Neural cell (in vitro differentiated cells): ENCODE measurements around the gene P2RY8. TPM values are rescaled to one million over a fixed set of nuclear protein-coding genes. Genes with fewer than 3 reads are reported as not detected.
"Not testable (repeated sequence)": the region's sequence is repeated elsewhere in the genome, so short reads cannot be mapped to it uniquely, and the experiment has no call there.

Experiments used
- H2AFZ ChIP-seq: fragments of 200-600, 300-800 bp; sonication (generic), shearing (Covaris generic); 2 replicates; pipeline ENCODE4 v1.6.0; 2014; ENCODE audit warnings: low read depth, mild to moderate bottlenecking, antibody characterized with exemption, low read length, moderate library complexity
- H3F3A ChIP-seq: fragments of 200-600 bp; shearing (Covaris generic); 2 replicates; pipeline ENCODE4 v1.6.1; 2016; ENCODE audit warnings: mild to moderate bottlenecking, moderate library complexity, mixed read lengths, antibody characterized with exemption, low read length; ENCODE audit not compliant: insufficient read depth, poor library complexity, severe bottlenecking
- H3K27ac ChIP-seq: fragments of 200-600, 300-800 bp; sonication (generic), shearing (Covaris generic); 2 replicates; pipeline ENCODE4 v1.5.1; 2014; ENCODE audit warnings: mild to moderate bottlenecking, low read length, moderate library complexity
- H3K27me3 ChIP-seq: fragments of 300-800, 200-600 bp; sonication (generic), shearing (Covaris generic); 2 replicates; pipeline ENCODE4 v1.6.0; 2014; ENCODE audit warnings: mild to moderate bottlenecking, low read depth, low read length, moderate library complexity; ENCODE audit not compliant: insufficient read depth
- H3K36me3 ChIP-seq: fragments of 300-800, 200-600 bp; sonication (generic), shearing (Covaris generic); 2 replicates; pipeline ENCODE4 v1.5.1; 2014; ENCODE audit warnings: mild to moderate bottlenecking, antibody characterized with exemption, low read length, moderate library complexity; ENCODE audit not compliant: insufficient read depth
- H3K4me2 ChIP-seq: fragments of 300-800, 200-600 bp; sonication (generic), shearing (Covaris generic); 2 replicates; pipeline ENCODE4 v1.6.0; 2014; ENCODE audit warnings: mild to moderate bottlenecking, low read length
- H3K4me3 ChIP-seq: fragments of 300-800, 200-600 bp; sonication (generic), shearing (Covaris generic); 2 replicates; pipeline ENCODE4 v1.5.1; 2014; ENCODE audit warnings: mild to moderate bottlenecking, low read length, moderate library complexity
- H3K79me2 ChIP-seq: fragments of 200-600 bp; shearing (Covaris generic); replicated peaks from 2 replicates; pipeline ENCODE4 v1.6.0; 2014; ENCODE audit warnings: mild to moderate bottlenecking, low read length, moderate library complexity; ENCODE audit not compliant: insufficient read depth
- H3K9ac ChIP-seq: fragments of 300-800, 200-600 bp; sonication (generic), shearing (Covaris generic); 2 replicates; pipeline ENCODE4 v1.6.1; 2016; ENCODE audit warnings: mild to moderate bottlenecking, low read length, mixed read lengths
- H3K9me2 ChIP-seq: fragments of 200-600 bp; shearing (Covaris generic); 2 replicates; pipeline ENCODE4 v1.6.1; 2016; ENCODE audit warnings: mild to moderate bottlenecking, low read length, mixed read lengths; ENCODE audit not compliant: insufficient read depth
- H3K9me3 ChIP-seq: fragments of 200-600, 300-800 bp; sonication (generic), shearing (Covaris generic); 2 replicates; pipeline ENCODE4 v1.6.1; 2016; ENCODE audit warnings: mild to moderate bottlenecking, mixed run types, low read length, moderate library complexity, mixed read lengths
- H4K20me1 ChIP-seq: fragments of 200-600 bp; shearing (Covaris generic); 2 replicates; pipeline ENCODE4 v1.6.1; 2016; ENCODE audit warnings: mild to moderate bottlenecking, mixed run types; ENCODE audit not compliant: insufficient read depth
- EP300 ChIP-seq: fragments of 450-650 bp; conservative IDR thresholded peaks from 2 replicates; pipeline ENCODE4 v1.6.1; 2014; ENCODE audit warnings: antibody characterized with exemption, mild to moderate bottlenecking, moderate library complexity; ENCODE audit not compliant: poor library complexity, severe bottlenecking
- EZH2 ChIP-seq: fragments of 200-600, 300-800 bp; shearing (Covaris generic), sonication (generic); IDR thresholded peaks from 2 replicates; pipeline ENCODE4 v1.6.1; 2014; ENCODE audit warnings: antibody characterized with exemption, low read length, borderline replicate concordance, mild to moderate bottlenecking; ENCODE audit not compliant: insufficient read depth, poor library complexity, severe bottlenecking
- MXI1 ChIP-seq: fragments of 450-650 bp; conservative IDR thresholded peaks from 2 replicates; pipeline ENCODE4 v1.6.1; 2014; ENCODE audit warnings: antibody characterized with exemption, mild to moderate bottlenecking; ENCODE audit not compliant: poor library complexity, severe bottlenecking
- POLR2AphosphoS5 ChIP-seq: IDR thresholded peaks from 2 replicates; pipeline ENCODE4 v1.6.1; 2012
- RAD21 ChIP-seq: fragments of 450-650 bp; conservative IDR thresholded peaks from 2 replicates; pipeline ENCODE4 v1.6.1; 2014; ENCODE audit warnings: antibody characterized with exemption, mild to moderate bottlenecking, moderate library complexity
- SMC3 ChIP-seq: fragments of 450-650 bp; conservative IDR thresholded peaks from 2 replicates; pipeline ENCODE4 v1.6.1; 2014; ENCODE audit warnings: antibody characterized with exemption, mild to moderate bottlenecking, moderate library complexity; ENCODE audit not compliant: poor library complexity
- TAF1 ChIP-seq: IDR thresholded peaks from 2 replicates; pipeline ENCODE4 v1.6.1; 2012; ENCODE audit warnings: low read depth
- polyA plus RNA-seq: library from polyadenylated mRNA; depleted of rRNA; stranded (reverse); fragments of >200 nt; gene quantifications from 2 replicates; pipeline ENCODE4 v1.2.3, GENCODE V29; 2014
- TF ChIP-seq, protein P1 (sequence below): fragments of 450-650 bp; IDR thresholded peaks from 2 replicates; pipeline ENCODE4 v1.5.1; 2014; ENCODE audit warnings: antibody characterized with exemption, mild to moderate bottlenecking, moderate library complexity; ENCODE audit not compliant: poor library complexity, severe bottlenecking
- TF ChIP-seq, protein P2 (sequence below): IDR thresholded peaks from 2 replicates; pipeline ENCODE4 v1.6.1; 2012; ENCODE audit warnings: borderline replicate concordance

Gene P2RY8
- polyA plus RNA-seq, 1 donor from 2014 or later = not detected

DNA sequence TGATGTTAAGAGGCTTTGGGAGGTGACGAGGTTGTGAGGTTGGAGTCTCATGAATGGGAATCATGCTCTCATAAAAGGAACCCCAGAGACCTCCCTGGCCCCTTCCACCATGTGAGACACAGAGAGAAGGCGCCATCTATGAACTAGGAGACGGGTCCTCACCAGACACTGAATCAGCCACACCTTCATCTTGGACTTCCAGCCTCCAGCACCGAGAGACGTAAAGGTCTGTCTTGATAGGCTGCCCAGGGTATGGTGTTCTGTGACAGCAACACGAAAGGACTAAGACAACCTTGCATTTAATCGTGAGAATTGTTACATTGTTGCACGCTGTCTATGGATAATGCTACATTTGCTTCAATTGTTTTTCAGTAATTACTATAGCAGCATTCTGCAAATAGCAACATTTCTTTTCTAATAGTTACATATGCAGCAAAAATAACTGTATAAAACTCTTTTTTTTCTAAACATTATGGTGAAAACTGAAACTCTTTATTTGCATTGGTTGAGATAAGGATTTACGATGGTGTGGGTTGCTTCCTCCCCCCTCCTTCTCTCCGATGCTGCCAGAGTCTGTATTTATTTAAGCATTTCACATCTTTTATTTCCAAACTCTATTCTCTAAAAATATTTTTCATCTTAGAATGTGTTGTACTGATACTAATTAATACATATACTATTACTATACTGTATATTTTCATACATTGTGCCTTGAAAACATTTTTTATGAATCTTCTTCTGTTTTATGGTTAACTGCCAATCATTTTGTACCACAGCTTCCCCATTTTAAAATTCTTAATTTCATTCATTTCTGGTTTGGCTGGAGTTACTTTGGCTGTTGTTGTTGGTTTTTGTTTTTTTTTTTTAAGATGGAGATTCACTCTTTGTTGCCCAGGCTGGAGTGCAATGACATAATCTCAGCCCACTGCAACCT is 28.0 kb upstream of the P2RY8 start:
- Histone ChIP-seq H3F3A (no peaks in the 10 kb centered on the region), H3K27ac (no peak overlapping the region), H3K4me3 (no peak overlapping the region), H3K9me2 (no peaks in the 10 kb centered on the region), H3K4me2 (no peak overlapping the region), H3K27me3 (no peaks in the 10 kb centered on the region), H3K36me3 (no peaks in the 10 kb centered on the region), H4K20me1 (no peaks in the 10 kb centered on the region), H3K9ac (no peak overlapping the region), H3K79me2 (no peaks in the 10 kb centered on the region), H2AFZ (no peak overlapping the region), H3K9me3 (no peaks in the 10 kb centered on the region)
- TF ChIP-seq POLR2AphosphoS5 (no peak), TAF1 (no peak)

DNA sequence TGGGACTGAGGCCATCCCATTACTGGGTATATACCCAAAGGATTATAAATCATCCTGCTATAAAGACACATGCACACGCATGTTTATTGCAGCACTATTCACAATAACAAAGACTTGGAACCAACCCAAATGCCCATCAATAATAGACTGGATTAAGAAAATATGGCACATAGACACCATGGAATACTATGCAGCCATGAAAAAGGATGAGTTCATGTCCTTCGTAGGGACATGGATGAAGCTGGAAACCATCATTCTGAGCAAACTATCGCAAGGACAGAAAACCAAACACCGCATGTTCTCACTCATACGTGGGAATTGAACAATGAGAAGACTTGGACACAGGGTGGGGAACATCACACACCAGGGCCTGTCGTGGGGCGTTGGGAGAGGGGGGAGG is 27.1 kb upstream of the P2RY8 start:
- H3K79me2 ChIP-seq, H3K9ac ChIP-seq, H4K20me1 ChIP-seq, H3K27ac ChIP-seq, H3K9me3 ChIP-seq, H3K36me3 ChIP-seq, H2AFZ ChIP-seq, H3K4me3 ChIP-seq, H3K4me2 ChIP-seq, H3K27me3 ChIP-seq, H3K9me2 ChIP-seq, H3F3A ChIP-seq: not testable (repeated sequence)

DNA sequence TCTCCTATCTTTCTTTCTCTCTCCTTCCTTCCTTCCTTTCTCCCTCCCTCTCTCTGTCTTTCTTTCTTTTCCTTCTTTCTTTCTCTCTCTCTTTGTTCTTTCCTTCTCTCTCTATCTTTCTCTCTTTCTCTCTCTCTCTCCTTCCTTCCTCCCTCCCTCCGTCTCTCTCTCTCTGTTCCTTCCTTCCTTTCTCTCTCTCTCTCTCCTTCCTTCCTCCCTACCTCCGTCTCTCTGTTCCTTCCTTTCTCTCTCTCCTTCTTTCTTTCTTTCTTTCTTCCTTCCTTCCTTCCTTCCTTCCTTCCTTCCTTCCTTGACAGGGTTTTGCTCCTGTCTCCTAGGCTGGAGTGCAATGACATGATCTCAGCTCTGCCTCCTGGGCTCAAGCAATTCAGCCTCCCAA is 24.2 kb upstream of the P2RY8 start:
- no peak overlapping the region for H3K4me2 ChIP-seq
- H3K36me3 ChIP-seq = no peaks in the 10 kb centered on the region
- no peaks in the 10 kb centered on the region for H3K27me3 ChIP-seq
- TF ChIP-seq, protein P1, sequence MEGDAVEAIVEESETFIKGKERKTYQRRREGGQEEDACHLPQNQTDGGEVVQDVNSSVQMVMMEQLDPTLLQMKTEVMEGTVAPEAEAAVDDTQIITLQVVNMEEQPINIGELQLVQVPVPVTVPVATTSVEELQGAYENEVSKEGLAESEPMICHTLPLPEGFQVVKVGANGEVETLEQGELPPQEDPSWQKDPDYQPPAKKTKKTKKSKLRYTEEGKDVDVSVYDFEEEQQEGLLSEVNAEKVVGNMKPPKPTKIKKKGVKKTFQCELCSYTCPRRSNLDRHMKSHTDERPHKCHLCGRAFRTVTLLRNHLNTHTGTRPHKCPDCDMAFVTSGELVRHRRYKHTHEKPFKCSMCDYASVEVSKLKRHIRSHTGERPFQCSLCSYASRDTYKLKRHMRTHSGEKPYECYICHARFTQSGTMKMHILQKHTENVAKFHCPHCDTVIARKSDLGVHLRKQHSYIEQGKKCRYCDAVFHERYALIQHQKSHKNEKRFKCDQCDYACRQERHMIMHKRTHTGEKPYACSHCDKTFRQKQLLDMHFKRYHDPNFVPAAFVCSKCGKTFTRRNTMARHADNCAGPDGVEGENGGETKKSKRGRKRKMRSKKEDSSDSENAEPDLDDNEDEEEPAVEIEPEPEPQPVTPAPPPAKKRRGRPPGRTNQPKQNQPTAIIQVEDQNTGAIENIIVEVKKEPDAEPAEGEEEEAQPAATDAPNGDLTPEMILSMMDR = no peak
- TF ChIP-seq RAD21 (no peak), TAF1 (no peak), POLR2AphosphoS5 (no peak), EZH2 (no peak), SMC3 (no peak), MXI1 (no peak), EP300 (no peak)
- TF ChIP-seq, protein P2, sequence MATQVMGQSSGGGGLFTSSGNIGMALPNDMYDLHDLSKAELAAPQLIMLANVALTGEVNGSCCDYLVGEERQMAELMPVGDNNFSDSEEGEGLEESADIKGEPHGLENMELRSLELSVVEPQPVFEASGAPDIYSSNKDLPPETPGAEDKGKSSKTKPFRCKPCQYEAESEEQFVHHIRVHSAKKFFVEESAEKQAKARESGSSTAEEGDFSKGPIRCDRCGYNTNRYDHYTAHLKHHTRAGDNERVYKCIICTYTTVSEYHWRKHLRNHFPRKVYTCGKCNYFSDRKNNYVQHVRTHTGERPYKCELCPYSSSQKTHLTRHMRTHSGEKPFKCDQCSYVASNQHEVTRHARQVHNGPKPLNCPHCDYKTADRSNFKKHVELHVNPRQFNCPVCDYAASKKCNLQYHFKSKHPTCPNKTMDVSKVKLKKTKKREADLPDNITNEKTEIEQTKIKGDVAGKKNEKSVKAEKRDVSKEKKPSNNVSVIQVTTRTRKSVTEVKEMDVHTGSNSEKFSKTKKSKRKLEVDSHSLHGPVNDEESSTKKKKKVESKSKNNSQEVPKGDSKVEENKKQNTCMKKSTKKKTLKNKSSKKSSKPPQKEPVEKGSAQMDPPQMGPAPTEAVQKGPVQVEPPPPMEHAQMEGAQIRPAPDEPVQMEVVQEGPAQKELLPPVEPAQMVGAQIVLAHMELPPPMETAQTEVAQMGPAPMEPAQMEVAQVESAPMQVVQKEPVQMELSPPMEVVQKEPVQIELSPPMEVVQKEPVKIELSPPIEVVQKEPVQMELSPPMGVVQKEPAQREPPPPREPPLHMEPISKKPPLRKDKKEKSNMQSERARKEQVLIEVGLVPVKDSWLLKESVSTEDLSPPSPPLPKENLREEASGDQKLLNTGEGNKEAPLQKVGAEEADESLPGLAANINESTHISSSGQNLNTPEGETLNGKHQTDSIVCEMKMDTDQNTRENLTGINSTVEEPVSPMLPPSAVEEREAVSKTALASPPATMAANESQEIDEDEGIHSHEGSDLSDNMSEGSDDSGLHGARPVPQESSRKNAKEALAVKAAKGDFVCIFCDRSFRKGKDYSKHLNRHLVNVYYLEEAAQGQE = no peak
- no peaks in the 10 kb centered on the region for H3K9me2 ChIP-seq
- no peaks in the 10 kb centered on the region for H4K20me1 ChIP-seq
- no peaks in the 10 kb centered on the region for H3K79me2 ChIP-seq
- no peaks in the 10 kb centered on the region for H3F3A ChIP-seq
- H3K27ac ChIP-seq = no peak overlapping the region
- no peak overlapping the region for H3K4me3 ChIP-seq
- H2AFZ ChIP-seq = no peak overlapping the region
- no peaks in the 10 kb centered on the region for H3K9me3 ChIP-seq
- no peak overlapping the region for H3K9ac ChIP-seq
